GM18511 (cell line): ENCODE results near the gene HMCN1.

Experiments
- ATAC-seq: cut with Tn5 transposase; IDR thresholded peaks from one replicate; pipeline ENCODE4 v1.9.1; 2021; ENCODE audit warnings: mild to moderate bottlenecking, moderate library complexity; ENCODE audit not compliant: unreplicated experiment

HMCN1 gene

DNA sequence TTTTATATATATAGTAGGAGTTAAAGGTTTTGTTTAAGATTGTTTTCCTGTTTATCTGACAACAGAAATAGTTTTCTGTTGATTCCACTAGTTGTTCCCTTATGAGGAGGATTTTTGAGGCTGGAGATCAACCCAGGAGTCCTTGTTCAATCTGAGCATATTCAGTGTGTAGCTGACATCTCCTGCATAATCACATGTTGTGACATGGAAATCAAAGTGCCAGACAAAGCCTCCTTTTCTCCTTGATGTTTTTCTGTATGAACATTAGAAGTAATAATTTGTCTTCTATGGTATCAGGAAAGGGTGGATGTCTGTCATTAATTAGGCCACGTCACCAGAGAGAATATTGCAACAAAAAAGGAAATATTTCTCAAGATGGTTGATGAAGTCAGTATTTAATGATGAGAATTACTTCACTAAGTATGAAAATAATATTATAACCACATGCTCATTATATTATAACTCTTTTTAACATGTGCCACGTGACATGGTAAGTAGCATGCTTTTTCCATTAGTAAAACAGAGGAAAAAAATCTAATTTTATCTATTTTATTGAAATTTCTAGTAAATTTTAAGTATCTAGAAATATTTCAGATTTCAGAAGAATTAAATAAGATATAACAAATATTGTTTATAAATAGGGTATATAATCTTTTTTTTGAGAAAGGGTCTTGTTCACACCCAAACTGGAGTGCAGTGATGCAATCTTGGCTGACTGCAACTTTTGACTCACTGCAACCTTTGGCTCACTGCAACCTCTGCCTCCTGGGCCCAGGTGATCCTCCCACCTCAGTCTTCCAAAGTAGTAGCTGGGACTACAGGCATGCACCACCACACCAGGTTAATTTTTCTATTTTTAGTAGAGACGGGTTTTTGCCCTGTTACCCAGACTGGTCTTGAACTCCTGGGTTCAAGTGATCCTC lies 223.5 kb downstream of the HMCN1 start:
- ATAC-seq: no peak

DNA sequence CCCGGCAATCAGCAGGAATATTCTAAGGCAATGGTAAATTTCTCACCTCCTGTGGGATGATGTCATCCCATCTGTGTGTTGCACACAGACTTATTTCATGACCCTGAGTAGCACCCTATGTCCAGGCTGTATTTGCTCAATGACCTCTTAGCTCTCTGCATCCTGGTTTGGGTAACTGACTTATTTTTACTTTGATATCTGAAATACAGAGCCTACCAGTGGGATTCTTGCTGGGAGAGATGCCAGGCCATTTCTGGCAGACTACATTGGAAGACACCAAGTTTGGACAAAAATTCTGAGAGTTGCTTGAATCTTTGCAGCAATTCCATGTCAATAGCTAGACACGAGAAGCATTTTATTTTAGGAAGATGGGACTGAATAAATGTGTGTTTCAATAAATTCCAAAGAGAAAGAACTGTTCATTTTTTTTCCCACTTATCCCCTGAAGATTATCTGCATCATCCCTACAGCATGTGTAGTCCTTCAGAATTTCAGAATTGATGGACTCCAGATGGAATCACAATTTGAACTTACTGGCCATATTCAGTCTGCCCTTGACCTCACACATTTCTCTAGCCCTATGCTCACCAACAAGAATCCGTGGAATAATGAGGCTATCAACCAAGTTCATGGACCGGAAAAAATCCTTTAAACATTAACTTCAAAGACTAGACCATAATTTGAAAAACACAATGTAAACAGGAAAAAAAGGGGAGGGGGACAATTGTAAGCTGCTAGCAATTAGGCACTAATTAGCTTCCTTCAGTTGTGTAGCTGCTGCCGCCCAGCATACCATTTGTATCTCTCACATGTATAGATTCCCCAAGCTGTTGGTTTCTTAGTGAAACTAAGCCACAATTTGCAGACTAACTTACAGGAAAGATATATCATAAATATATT lies 226.5 kb downstream of the HMCN1 start:
- ATAC-seq: no peak

- ATAC-seq: no peak
Measured at GRCh38 chr1:185961664-185962063, 227.5 kb downstream of the HMCN1 start.

DNA sequence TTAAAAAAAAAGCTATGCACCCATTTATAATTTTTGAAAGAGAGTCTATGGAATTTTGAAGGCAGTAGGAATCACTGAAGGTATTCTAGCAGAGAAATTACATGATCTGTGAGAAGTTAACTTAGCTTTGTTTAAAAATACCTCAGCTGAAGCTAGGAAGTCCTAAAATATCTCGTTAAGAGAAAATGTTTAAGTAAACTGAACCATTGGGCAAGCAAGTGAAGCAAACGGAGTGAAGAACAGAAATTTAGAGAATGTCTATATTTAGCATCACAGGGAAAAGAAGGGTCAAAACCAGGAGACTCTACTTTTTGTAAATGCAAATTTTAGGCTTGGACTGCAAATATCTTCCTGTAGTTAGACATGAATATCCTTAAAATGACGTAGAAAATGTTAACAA lies 230.8 kb downstream of the HMCN1 start:
- no peak for ATAC-seq

GRCh38 chr1:185965870-185966269 lies 231.7 kb downstream of the HMCN1 start:
- ATAC-seq: no peak

DNA sequence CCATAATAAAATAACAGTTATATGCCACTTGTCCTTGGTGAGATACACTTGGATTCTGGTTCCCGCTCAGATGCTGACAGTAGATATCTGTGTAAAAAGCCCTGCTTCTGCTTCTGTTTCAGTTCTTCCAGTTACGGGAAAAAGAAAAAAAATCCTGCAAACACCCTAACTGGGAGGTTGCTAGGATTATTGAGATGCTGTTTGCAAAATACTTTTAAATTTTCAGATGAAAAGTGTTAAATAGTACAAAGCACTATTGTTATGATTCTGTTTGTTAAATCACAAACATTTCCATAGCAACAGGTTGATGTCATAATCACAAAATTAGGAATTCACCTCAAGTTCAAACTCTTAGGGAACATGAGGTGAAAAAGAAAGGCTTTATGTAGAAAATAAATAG lies 232.3 kb downstream of the HMCN1 start:
- no peak for ATAC-seq

DNA sequence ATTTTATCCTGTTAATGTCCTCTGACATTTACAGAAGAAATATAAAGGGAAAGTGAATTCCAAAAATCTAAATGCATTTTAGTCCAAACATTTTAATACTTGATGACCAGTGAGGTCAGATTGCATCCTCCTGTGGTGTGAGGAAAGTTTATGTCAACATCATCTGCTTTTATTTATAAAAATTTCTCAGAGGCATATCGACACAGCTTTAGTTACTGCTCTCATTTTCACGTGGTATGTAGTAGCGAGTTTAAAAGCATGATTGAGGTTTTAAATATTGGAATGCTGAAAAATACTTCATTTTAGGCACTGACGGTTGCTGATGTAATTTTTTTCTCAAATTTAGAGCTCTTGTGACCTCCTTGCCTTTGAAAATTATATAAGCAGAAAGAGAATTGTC lies 234.8 kb downstream of the HMCN1 start:
- no peak for ATAC-seq

- no peak for ATAC-seq
Measured at GRCh38 chr1:185969524-185969991, 235.4 kb downstream of the HMCN1 start.

GRCh38 chr1:185971688-185972087 lies 237.5 kb downstream of the HMCN1 start:
- no peak for ATAC-seq

GRCh38 chr1:185972096-185972850 lies 238.1 kb downstream of the HMCN1 start:
- no peak for ATAC-seq

DNA sequence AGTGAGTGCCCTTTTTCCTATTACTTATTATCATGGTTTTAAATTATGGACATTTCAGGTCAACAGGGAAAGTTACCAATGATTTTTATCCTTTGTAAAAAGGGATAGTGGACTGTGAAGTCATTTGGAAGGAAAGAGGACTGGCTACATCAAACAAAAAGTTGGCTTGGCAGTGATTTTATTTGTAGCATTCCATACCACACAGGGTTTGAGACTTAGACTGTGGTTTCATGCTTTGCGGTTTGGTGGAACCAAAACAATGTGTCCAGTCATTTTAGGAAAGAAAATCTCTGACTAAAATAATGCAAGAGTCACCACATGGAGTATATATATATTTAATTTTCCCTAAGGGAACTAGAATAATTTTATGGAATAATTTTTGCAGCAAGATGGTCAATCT lies 239.5 kb downstream of the HMCN1 start:
- ATAC-seq: no peak

DNA sequence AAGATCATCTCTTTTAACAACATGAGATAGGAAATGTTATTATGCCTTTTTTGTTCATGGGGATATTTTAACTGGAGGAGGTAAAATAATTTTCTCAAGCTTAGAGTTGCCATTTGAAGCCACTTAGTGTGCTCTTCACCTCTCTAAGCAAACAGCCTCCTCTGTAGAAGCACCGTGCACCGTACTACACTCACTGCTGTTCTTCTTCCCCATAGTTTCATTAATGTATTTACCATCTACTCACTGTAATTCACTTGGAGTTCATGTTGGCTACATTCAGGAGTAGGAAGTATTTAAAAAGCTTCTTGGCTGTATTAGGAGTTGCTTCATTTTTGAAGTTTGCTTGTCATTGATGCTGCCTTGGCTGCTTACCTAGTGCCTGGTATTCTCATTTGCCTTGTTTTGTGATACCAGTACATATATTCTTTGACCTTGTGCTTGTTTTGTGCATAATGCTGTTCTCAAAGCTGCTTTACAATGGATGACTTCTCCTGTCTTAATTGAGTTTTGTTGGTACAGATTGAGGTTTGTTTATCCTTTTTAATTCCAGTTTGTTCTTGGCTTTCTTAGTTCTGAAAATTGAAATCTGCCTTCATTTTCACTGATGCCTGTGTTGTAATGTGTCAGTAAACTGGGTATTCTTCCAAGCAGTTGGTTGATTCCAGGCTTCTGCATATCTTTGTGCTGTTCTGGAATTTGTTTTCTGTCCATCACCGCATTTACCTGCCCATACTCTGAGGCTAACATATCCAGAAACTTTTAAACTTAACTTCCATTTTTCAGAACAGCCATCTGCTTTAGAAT lies 240.4 kb downstream of the HMCN1 start:
- no peak for ATAC-seq

DNA sequence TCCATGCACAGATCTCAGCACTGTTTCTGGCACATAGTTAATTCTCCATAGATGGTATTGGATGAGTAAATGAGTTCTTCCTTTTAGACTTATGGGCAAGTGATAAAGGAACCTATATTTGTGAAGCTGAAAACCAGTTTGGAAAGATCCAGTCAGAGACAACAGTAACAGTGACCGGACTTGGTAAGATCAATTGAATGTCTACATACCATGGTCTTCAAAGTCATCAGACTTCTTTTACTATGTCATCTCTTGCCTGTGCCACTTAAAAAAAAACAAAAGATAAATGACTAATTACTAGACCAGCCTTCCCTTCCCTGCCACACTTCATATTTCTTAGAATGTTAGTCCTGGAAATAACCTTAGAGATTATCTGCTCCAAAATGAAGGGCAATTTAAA lies 246.7 kb downstream of the HMCN1 start:
- ATAC-seq: no peak

DNA sequence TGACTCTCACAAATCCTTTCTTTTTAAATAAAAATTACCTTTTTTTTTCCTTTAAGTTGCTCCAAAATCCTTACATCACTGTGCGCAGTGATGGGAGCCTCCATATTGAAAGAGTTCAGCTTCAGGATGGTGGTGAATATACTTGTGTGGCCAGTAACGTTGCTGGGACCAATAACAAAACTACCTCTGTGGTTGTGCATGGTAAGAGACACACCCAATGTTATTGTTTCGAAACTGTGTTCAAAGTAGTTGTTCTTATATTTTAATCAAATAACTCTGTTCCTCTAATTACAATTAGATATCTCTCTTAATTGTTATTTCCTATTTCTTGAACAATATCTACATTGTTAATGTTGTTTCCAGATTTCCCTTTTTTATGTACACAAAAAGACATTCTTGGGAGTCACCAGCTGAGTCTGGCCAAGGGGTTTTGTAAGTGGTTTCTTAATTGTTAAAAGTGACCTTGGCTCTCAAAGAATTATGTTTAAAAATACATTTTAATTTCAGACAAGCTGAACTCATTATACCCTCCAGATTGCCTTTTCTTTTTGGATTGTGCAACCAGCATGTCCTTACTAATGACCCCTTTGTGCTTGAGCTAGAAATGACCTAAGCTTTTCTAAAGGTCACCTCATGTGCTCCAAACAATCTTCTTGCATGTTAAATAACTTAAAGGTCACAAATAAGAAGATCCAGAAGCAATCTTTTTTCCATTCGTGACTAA lies 250.1 kb downstream of the HMCN1 start:
- no peak for ATAC-seq

- ATAC-seq: no peak
Measured at GRCh38 chr1:185987611-185988321, 253.6 kb downstream of the HMCN1 start.

GRCh38 chr1:185990565-185990964 lies 256.4 kb downstream of the HMCN1 start:
- ATAC-seq: no peak

- no peak for ATAC-seq
Measured at GRCh38 chr1:185991266-185991665, 257.1 kb downstream of the HMCN1 start.

- no peak for ATAC-seq
Measured at GRCh38 chr1:185996211-185996610, 262.0 kb downstream of the HMCN1 start.

DNA sequence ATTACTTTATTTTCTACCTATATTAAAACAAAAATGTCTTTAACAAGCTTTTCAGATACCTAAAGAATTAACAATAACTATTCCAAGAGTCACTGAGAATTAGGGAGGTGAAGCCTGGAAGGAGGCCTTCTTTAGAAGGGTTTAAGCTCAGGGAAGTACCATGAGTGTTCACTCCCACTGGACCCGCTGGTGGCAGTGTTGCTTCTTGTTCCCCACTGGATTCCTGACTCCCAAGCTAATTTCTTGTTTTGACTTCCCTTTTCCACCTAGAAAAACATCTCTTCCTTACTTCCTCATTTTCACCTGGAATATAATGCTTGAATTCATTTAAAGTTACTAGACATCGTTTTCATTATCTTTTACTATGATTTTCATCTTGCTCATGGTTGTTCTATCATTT lies 264.2 kb downstream of the HMCN1 start:
- ATAC-seq: no peak
